Activated naive CD4-positive, alpha-beta T cell treated with anti-CD3 and anti-CD28 coated beads, Interleukin-2, amount 10 ng/mL, durations not matched to agents 7 days and 5 days (primary cell): ENCODE data around the gene RNF112.

Source experiments
- CTCF ChIA-PET: fragments of 350-600 bp; sonication (Branson Sonifier 250); formaldehyde crosslinking; loops from one replicate; lab custom pipeline; 2021; ENCODE audit warnings: antibody characterized with exemption; lab: Charles Lee
- DNase-seq: peaks from one replicate; pipeline ENCODE4 v3.0.0-alpha.2; 2020
- H3K27ac Mint-ChIP-seq: one replicate; pipeline ENCODE4 v1.8.0; 2021; ENCODE audit warnings: mild to moderate bottlenecking, moderate library complexity, mixed read lengths
- H3K27me3 Mint-ChIP-seq: one replicate; pipeline ENCODE4 v1.8.0; 2021; ENCODE audit warnings: mild to moderate bottlenecking, mixed read lengths
- H3K36me3 Mint-ChIP-seq: one replicate; pipeline ENCODE4 v1.8.0; 2021; ENCODE audit warnings: mixed read lengths
- H3K4me1 Mint-ChIP-seq: one replicate; pipeline ENCODE4 v1.8.0; 2021; ENCODE audit warnings: mixed read lengths
- H3K4me3 Mint-ChIP-seq: one replicate; pipeline ENCODE4 v1.8.0; 2021; ENCODE audit warnings: mild to moderate bottlenecking, moderate library complexity, mixed read lengths
- H3K9me3 Mint-ChIP-seq: one replicate; pipeline ENCODE4 v1.8.0; 2021; ENCODE audit warnings: mixed read lengths

RNF112 gene

GRCh38 chr17:19388791-19389785 is 21.9 kb upstream of the RNF112 start:
- H3K9me3 Mint-ChIP-seq = no peaks in the 10 kb centered on the region
- H3K27me3 Mint-ChIP-seq = peaks cover 59% of the 10 kb centered on the region
- peaks cover 8% of the 10 kb centered on the region for H3K4me1 Mint-ChIP-seq
- H3K36me3 Mint-ChIP-seq = peaks cover 14% of the 10 kb centered on the region
- H3K27ac Mint-ChIP-seq = no peak overlapping the region
- CTCF ChIA-PET = interaction anchor here (0.6 to 0.9 kb wide), 2 partner anchors 58 to 371 kb away, joined by 3 to 4 read pairs; no protein-coding TSS in a partner anchor
- DNase-seq = no peak
- H3K4me3 Mint-ChIP-seq = no peak overlapping the region

GRCh38 chr17:19390951-19391350 is 20.1 kb upstream of the RNF112 start:
- H3K4me1 Mint-ChIP-seq = no peaks in the 10 kb centered on the region
- no peak overlapping the region for H3K4me3 Mint-ChIP-seq
- DNase-seq = no peak
- no peaks in the 10 kb centered on the region for H3K36me3 Mint-ChIP-seq
- no peaks in the 10 kb centered on the region for H3K9me3 Mint-ChIP-seq
- CTCF ChIA-PET = no interaction called here
- H3K27me3 Mint-ChIP-seq = peaks cover 66% of the 10 kb centered on the region
- no peak overlapping the region for H3K27ac Mint-ChIP-seq

DNA sequence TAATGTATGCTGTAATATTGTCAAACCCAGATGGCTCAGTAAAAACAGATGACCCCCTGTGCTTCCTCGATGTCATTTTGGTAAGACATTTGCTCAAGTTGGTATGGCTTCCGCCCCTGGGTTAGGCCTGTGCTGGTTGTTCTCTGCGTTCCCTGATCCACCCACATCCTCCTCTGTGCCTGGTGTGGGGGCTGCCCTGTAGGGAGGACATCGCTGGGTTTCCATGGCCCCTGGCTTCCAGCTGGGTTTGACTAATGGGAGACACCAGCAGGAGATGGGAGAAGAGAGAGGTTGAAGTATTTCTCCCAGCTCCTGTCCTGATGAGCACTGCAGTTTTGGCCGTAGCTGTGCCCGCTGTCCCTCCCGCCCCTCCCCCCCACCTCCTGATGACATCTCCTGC is 19.6 kb upstream of the RNF112 start:
- CTCF ChIA-PET = no interaction called here
- DNase-seq = no peak
- no peak overlapping the region for H3K27ac Mint-ChIP-seq
- H3K36me3 Mint-ChIP-seq = no peaks in the 10 kb centered on the region
- no peak overlapping the region for H3K4me3 Mint-ChIP-seq
- no peaks in the 10 kb centered on the region for H3K9me3 Mint-ChIP-seq
- peaks cover 66% of the 10 kb centered on the region for H3K27me3 Mint-ChIP-seq
- H3K4me1 Mint-ChIP-seq = no peaks in the 10 kb centered on the region

- CTCF ChIA-PET = no interaction called here
- no peaks in the 10 kb centered on the region for H3K9me3 Mint-ChIP-seq
- H3K27ac Mint-ChIP-seq = peak overlapping the region; percentile 42
These were observed 18.7 kb upstream of the RNF112 start for GRCh38 chr17:19392303-19392702.

DNA sequence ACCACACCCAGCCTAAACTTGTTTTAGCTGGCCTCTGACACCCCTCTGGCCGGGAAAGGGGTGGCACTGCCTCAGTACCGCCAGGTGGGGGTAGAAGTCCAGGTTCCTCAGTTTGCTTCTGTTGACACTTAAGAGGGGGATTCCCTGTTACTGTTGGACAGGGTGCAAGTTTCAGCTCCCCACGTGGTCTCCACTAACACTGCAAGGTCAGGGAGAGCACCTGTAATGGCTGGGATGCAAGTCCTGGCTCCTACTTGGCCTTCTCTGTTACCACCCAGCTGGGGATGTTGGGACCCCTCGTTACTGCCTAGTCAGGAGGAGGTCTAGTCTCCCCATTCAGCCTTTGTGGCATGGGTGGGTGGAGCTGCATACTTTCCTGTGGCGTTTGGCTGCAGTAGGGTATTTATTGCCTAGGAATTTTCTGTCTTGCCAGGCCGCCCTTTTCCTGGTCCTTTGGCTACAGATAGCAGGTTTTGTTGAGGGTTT is 13.4 kb upstream of the RNF112 start:
- peaks cover 36% of the 10 kb centered on the region for H3K27me3 Mint-ChIP-seq
- no peaks in the 10 kb centered on the region for H3K4me1 Mint-ChIP-seq
- CTCF ChIA-PET = no interaction called here
- H3K4me3 Mint-ChIP-seq = no peak overlapping the region
- H3K27ac Mint-ChIP-seq = no peak overlapping the region
- no peaks in the 10 kb centered on the region for H3K36me3 Mint-ChIP-seq
- no peak for DNase-seq
- no peaks in the 10 kb centered on the region for H3K9me3 Mint-ChIP-seq

More at GRCh38 chr17:19392303-19392702, 18.7 kb upstream of the RNF112 start:
- Mint-ChIP-seq H3K36me3 (no peaks in the 10 kb centered on the region), H3K27me3 (peaks cover 67% of the 10 kb centered on the region), H3K4me3 (no peak overlapping the region), H3K4me1 (no peaks in the 10 kb centered on the region)
- DNase-seq = no peak

DNA sequence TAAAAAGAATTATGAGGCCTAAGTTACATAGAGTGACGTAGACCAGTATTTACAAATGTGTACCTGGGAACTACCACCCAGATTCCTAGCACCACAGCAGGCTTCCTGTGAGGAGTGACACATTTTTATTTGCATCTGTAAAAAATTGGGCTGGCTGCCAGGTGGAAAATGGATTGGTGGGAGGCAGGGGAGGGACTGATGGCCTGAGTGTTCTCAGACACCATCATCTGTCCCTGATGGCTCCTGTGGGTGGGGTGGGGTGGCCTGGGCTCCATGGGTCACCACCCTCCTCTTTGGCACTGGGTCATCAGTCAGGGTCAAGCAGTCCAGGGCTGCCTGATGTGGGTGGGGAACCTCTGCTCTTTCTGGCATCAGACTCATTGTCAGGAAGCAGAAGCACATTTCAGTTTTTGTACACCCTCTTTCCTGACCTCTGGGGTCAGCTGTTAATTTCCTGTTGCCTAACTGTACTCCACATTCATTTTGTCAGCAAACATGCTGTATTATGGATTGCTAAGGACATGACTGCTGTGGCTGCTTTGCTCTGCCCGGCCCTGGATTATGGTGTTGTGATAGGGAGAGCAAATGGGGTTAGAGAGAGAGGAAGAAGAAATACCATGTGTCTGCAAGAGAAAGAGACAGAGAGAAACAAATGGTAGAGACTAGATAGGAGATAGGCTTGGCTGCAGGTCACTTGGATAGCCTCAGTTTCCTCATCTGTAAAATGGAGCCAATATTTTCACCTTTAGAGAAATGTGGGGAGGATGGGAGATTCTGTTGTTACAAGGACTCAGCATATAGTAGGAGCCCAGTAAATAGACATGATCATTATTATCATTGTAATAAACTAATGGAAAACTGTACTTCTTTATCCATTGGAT is 12.5 kb upstream of the RNF112 start:
- H3K4me3 Mint-ChIP-seq = no peak overlapping the region

DNA sequence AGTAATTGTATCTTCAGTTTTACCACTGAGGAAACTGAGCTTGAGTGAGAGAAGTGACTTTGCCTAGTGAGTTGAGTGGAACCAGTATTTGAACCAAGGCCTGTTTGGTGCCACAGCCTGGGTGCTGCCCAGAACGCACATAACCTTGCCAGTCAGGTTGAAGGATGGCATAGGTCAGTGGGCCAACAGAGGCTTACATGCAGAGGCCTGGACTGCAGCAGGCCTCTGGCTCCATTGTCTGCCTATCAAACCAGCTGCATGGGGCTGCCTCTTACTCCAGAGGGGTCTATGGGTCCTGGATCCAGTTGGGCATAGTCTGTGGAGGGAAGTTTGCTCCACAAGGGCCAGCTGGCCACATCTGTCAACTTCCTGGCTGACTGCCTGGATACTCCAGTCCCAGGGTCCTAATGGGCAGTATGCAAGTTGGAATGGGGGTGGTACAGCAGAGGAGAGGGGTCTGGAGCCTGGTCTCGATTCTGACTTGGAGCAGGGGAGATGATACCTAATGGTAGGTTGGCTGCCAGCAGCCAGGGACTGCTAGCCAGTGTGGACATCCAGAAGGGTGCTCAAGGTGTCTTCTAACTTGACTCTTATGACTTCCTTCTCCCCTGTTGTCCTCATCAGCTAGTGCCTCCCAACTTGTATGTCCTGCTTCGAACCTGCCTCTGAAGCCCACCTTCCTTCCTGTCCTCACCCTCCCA is 11.1 kb upstream of the RNF112 start:
- no peaks in the 10 kb centered on the region for H3K4me1 Mint-ChIP-seq
- H3K27ac Mint-ChIP-seq = no peak overlapping the region
- CTCF ChIA-PET = interaction anchor here (0.9 kb wide), 1 partner anchor 48 kb away, joined by 3 read pairs; no protein-coding TSS in a partner anchor
- H3K36me3 Mint-ChIP-seq = no peaks in the 10 kb centered on the region
- H3K27me3 Mint-ChIP-seq = peaks cover 20% of the 10 kb centered on the region
- H3K4me3 Mint-ChIP-seq = no peak overlapping the region
- no peaks in the 10 kb centered on the region for H3K9me3 Mint-ChIP-seq
- DNase-seq = no peak

More for the DNA sequence above, 12.5 kb upstream of the RNF112 start:
- no peaks in the 10 kb centered on the region for H3K9me3 Mint-ChIP-seq
- H3K36me3 Mint-ChIP-seq = no peaks in the 10 kb centered on the region
- H3K4me1 Mint-ChIP-seq = no peaks in the 10 kb centered on the region
- CTCF ChIA-PET = no interaction called here
- no peak overlapping the region for H3K27ac Mint-ChIP-seq
- peaks cover 27% of the 10 kb centered on the region for H3K27me3 Mint-ChIP-seq
- DNase-seq = no peak

DNA sequence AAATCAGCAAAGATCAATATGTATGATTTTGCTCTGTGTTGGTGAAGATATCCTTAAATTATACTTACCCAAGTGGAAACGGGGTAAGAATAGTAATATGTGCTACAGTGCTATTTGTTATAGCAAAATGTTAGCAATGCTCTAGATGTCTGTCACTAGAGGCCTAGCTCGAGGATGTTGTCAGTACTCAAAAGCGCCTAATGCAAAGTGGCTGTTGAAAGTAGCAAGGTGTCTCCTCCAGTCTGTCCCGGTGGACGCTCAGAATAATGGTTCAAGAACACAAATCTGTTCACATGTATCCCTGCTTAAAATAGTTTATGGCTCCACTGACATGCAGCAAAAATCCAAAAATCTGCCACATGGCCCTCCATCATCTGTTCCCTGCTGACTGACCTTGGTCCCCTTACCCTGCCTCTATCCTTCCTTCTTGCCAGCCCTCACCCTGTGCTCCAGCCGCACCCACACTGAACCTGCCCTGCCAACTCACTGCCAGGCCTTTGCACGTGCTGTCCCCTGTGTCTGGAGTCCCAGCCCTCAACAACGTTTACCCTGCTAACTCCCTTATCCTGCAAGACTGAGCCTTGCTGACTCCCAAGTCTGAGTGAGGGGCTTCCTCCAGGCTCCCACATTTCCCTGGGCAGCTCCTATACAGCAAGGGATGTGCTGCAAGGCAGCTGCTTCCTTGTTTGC is 9.6 kb upstream of the RNF112 start:
- H3K27ac Mint-ChIP-seq = no peak overlapping the region
- peaks cover 16% of the 10 kb centered on the region for H3K27me3 Mint-ChIP-seq
- no peaks in the 10 kb centered on the region for H3K9me3 Mint-ChIP-seq
- H3K4me1 Mint-ChIP-seq = no peaks in the 10 kb centered on the region
- CTCF ChIA-PET = no interaction called here
- no peaks in the 10 kb centered on the region for H3K36me3 Mint-ChIP-seq
- no peak overlapping the region for H3K4me3 Mint-ChIP-seq
- DNase-seq = no peak

- CTCF ChIA-PET = no interaction called here
These were observed 8.9 kb upstream of the RNF112 start for GRCh38 chr17:19402171-19402570.

GRCh38 chr17:19403021-19403420 is 8.0 kb upstream of the RNF112 start:
- Mint-ChIP-seq H3K9me3 (no peaks in the 10 kb centered on the region), H3K27me3 (peaks cover 12% of the 10 kb centered on the region), H3K4me3 (no peak overlapping the region), H3K36me3 (no peaks in the 10 kb centered on the region), H3K27ac (no peak overlapping the region), H3K4me1 (no peaks in the 10 kb centered on the region)
- CTCF ChIA-PET = no interaction called here
- DNase-seq = no peak

More at GRCh38 chr17:19402171-19402570, 8.9 kb upstream of the RNF112 start:
- Mint-ChIP-seq H3K4me1 (no peaks in the 10 kb centered on the region), H3K9me3 (no peaks in the 10 kb centered on the region), H3K36me3 (no peaks in the 10 kb centered on the region), H3K27me3 (peaks cover 12% of the 10 kb centered on the region), H3K4me3 (no peak overlapping the region), H3K27ac (no peak overlapping the region)
- DNase-seq = no peak

DNA sequence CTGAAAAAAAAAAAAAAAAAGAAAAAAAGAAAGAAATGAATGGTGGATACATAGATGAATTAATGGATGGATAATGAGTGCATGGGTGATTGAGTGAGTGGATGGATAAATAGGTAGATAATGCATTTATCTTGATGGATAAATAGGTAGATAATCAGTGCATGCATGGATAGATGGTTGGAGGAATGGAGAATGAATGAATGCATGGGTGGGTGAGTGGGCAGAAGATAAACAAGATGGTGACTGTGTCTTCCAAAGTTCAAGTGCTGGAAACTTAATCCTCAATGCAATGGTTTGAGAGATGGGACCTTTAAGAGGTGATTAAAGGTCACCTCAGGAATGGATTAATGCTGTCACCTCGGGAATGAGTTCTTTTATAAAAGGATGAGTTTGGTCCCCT is 6.8 kb upstream of the RNF112 start:
- Mint-ChIP-seq H3K27me3 (peaks cover 8% of the 10 kb centered on the region), H3K27ac (no peak overlapping the region), H3K9me3 (no peaks in the 10 kb centered on the region), H3K4me1 (no peaks in the 10 kb centered on the region), H3K36me3 (no peaks in the 10 kb centered on the region), H3K4me3 (no peak overlapping the region)
- CTCF ChIA-PET = no interaction called here
- DNase-seq = no peak

DNA sequence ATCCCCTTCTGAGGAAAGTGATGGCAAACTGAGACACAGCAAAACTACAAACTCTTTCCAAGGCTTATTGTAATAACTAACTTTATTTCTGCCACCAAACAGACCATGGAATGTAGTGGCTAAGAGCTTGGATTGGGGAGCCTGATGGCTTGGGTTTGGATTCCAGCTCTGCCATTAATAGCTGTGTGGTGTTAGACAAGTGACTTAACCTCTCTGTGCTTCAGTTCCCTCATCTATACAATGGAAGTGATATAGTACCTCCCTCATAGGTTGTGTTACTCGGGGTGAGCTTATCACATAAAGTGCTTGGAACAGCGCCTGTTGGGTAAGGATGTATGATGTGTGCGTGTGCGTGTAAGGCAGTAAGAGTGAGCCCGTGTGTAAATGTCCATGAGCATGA is 5.9 kb upstream of the RNF112 start:
- H3K4me1 Mint-ChIP-seq = no peaks in the 10 kb centered on the region
- CTCF ChIA-PET = no interaction called here
- no peak for DNase-seq
- no peak overlapping the region for H3K4me3 Mint-ChIP-seq
- no peaks in the 10 kb centered on the region for H3K36me3 Mint-ChIP-seq
- H3K9me3 Mint-ChIP-seq = no peaks in the 10 kb centered on the region
- H3K27me3 Mint-ChIP-seq = peaks cover 17% of the 10 kb centered on the region
- H3K27ac Mint-ChIP-seq = no peak overlapping the region

GRCh38 chr17:19407601-19408345 is 3.3 kb upstream of the RNF112 start:
- H3K4me3 Mint-ChIP-seq = no peak overlapping the region
- no peaks in the 10 kb centered on the region for H3K4me1 Mint-ChIP-seq
- peaks cover 36% of the 10 kb centered on the region for H3K27me3 Mint-ChIP-seq
- H3K9me3 Mint-ChIP-seq = no peaks in the 10 kb centered on the region
- no peak for DNase-seq
- no peaks in the 10 kb centered on the region for H3K36me3 Mint-ChIP-seq
- H3K27ac Mint-ChIP-seq = no peak overlapping the region
- CTCF ChIA-PET = no interaction called here
